GM18909 (cell line): ENCODE results near the gene PTGES2.
"Not testable (repeated sequence)": the region's sequence is repeated elsewhere in the genome, so short reads cannot be mapped to it uniquely, and the experiment has no call there.

Source experiments
- ATAC-seq: cut with Tn5 transposase; IDR thresholded peaks from one replicate; pipeline ENCODE4 v1.9.1; 2021; ENCODE audit warnings: mild to moderate bottlenecking; ENCODE audit not compliant: unreplicated experiment, poor library complexity

The PTGES2 gene

GRCh38 chr9:128092199-128092977, 35.1 kb downstream of the PTGES2 start:
- ATAC-seq = no peak

DNA sequence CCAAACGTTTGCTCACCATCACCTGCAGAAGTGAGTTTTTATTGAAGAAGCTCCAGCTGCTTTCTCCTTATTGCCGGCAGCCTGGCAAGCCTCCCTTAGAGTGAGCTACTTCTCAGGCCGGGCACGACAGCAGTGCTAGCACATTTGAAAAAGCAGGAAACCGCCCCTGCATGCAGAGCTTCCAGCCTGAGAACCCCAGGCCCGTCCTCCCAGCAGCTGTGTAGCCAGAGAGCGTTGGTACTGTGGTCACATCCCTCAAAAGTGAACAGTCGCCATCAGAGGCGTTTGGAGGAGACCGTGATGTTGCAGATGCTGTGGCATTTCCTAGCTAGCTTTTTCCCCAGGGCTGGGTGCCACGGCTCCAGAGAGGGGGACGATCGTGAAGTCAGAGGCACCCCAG, 36.0 kb downstream of the PTGES2 start:
- ATAC-seq = no peak

DNA sequence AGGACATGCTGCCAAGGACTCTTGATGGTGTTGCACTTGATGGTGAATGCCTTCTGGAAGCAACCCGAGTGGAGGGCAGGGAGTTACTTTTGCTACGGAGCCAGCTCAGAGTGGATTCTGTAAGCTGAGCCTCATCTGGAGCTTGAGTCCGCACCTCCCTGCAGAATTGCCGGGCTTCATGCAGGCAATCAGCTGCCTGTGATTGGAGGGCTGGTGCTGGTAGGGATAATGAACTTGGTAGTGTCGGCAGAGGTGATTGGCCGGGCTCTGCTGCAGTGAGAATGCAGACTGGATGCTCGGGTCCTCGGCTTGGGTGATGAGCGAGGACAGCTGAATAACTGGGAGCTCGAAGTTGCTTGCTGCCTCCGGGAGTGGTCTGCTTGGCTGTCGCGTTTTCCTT, 36.4 kb downstream of the PTGES2 start:
- ATAC-seq = no peak

DNA sequence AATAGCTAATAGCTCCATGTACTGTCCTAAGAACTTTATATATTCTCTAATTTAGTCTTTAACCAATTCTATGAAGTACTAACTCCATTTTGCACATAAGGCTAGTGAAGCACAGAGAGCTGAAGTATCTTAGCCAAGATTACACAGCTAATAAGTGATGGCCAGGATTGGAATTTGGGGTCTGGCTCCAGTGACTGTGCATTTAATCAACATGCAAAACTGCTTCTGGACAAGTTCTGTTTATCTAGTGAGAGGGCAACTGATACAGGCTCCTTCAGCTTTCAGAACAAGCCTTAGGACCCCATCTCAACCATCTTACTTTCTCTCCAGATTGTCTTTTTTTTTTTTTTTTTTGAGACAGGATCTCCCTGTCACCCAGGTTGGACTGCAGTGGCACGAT, 38.2 kb downstream of the PTGES2 start:
- no peak for ATAC-seq

GRCh38 chr9:128088253-128088945, 39.1 kb downstream of the PTGES2 start:
- ATAC-seq = no peak

- ATAC-seq = no peak
Measured at GRCh38 chr9:128087262-128087661, 40.3 kb downstream of the PTGES2 start.

DNA sequence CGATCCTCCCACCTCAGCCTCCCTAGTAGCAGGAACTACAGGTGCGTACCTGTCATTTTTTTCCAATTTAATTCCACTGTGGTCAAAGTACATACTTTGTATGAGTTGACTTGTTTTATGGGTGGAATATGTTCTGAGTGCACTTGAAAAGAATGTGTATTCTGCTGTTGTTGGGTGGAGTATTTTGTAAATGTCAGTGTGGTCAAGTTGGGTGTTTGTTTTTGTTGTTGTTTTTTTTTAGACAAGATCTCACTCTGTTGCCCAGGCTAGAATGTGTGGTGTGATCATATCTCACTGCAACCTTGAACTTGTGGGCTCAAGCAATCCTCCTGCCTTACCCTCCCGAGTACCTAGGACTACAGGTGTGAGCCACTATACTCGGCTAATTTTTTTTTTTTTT, 41.6 kb downstream of the PTGES2 start:
- no peak for ATAC-seq

DNA sequence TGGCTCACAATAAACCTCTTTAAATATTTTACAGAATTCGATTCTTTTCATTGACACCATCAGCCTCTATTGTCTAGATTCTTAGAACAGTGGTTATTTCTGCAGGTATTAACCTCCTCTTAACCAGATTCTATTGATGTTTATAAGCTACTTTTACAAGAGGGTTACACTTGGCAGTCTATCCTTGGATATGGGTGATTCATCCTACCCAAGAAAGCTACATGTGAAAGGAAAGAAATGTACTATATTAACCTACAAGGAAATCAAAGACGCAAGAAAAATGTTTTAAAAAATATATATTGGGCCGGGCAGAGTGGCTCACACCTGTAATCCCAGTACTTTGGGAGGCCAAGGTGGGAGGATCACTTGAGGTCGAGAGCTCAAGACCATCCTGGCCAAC, 42.8 kb downstream of the PTGES2 start:
- ATAC-seq = no peak

DNA sequence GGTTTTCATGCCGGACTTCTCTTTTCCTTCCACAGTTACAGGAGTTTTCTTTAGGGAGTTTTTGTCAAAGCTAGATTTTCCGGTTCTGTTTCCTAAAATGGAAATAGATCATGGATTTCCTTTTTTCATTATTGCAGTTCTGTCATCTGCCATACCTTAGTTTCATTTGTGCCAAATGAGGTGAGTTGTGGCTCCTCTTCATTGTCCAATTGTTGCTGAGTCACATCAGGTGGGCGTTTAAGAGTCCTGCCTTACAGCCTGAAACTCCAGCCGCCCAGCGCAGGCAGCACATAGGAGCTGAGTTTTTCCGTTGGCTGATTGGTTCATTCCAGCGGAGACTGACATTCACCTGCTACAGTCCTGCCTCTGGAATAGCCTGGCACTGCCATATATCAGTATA, 45.4 kb downstream of the PTGES2 start:
- ATAC-seq = no peak

DNA sequence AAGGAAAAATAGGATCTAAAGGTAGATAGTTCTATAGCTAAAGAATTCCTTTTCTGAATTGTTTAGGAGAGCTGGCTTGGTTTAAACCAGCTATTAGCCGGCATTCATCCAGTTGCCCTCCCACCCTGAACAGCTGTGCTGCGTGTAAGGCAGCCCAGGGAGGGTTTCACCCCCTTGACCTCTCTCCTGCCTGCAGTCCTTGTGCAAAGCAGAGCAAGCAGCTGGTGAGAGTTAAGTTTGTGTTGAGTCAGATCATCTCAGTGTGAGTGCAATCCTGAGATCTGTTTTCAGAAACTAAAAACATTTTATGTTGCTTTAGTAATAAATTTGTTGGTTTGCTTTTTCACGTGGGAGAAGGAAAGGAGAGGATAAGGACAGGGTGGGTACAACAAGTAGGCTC, 46.5 kb downstream of the PTGES2 start:
- ATAC-seq = no peak

- ATAC-seq = no peak
Measured at GRCh38 chr9:128080206-128080605, 47.3 kb downstream of the PTGES2 start.

GRCh38 chr9:128078504-128079434, 48.8 kb downstream of the PTGES2 start:
- ATAC-seq = no peak

- no peak for ATAC-seq
Measured at GRCh38 chr9:128077847-128078503, 49.6 kb downstream of the PTGES2 start.

DNA sequence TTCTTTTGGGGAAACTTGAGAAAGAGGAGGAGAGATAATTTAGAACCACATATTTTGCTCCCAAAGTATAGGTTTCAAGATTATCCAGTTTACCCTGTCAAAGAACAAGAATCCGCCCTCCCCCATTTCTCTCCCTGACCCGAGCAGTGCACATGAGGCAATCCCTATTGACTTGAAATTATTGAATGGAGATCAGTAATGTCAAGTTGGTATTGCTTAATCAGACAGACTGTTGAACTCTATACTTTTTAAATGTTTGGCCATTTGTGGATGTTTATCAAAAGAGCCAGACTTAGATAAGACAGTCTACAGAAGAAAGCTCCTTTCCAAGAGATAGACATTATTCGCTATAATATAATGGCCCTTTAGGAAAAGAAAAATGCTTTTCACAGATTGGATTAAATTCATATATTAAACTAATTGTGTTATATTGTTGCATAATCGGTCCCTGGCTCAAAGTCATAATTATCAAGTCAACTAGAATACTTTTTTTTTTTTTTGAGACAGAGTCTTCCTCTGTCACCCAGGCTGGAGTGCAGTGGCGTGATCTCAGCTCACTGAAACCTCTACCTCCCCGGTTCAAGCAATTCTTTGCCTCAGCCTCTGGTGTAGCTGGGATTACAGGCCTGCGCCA, 54.2 kb downstream of the PTGES2 start:
- ATAC-seq = no peak

- ATAC-seq = no peak
Measured at GRCh38 chr9:128072144-128073021, 55.1 kb downstream of the PTGES2 start.

DNA sequence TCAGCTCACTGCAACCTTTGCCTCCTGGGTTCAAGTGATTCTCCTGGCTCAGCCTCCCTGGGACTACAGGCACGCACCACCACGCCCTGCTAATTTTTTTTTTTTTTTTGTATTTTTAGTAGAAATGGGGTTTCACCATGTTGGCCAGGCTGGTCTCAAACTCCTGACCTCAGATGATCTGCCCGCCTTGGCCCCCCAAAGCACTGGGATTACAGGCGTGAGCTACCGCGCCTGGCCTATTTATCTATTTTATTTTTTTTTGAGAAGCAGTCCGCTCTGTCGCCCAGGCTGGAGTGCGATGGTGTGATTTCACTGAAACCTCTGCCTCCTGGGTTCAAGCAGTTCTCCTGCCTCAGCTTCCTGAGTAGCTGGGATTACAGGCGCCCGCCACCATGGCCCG, 56.1 kb downstream of the PTGES2 start:
- not testable (repeated sequence) for ATAC-seq

DNA sequence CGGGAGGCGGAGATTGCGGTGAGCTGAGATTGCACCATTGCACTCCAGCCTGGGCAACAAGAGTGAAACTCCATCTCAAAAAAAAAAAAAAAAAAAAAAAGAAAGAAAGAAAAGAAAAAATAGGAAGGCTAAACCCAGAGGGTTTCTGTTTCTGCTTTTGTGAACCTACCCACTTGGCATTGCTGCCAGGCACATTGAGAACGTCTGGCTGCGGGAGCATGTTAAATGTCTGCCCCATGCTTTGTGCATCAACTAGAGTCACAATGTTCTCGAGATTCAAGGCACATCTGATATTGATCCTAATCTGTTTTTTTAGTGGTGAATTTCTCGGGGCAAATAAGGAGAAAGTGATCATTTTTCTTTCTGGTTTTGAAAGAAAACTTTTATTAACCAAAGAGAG, 56.7 kb downstream of the PTGES2 start:
- no peak for ATAC-seq
